Liver (tissue), 9 donors: ENCODE data around the gene FBXO24. TPM values are rescaled to one million over a fixed set of nuclear protein-coding genes. Genes with fewer than 3 reads are reported as not detected.

Experiments used
- DNase-seq: peaks from one replicate; pipeline ENCODE4 v3.0.0-alpha.2; 2017; ENCODE audit warnings: low spot score
- H3K27ac ChIP-seq, 2 donors: one replicate each; pipeline ENCODE4 v1.7.0; 2013; ENCODE audit warnings: inconsistent platforms in 2 of 2, low read length in 2 of 2, control low read depth in 1 of 2, low read depth in 1 of 2, mild to moderate bottlenecking in 1 of 2
- H3K27me3 ChIP-seq, 4 donors: one replicate each; pipeline versions ENCODE4 v1.6.1 to v1.7.0; 2013; ENCODE audit warnings: low read length in 3 of 4, inconsistent platforms in 1 of 4, mild to moderate bottlenecking in 1 of 4, moderate library complexity in 1 of 4; ENCODE audit not compliant: control insufficient read depth in 4 of 4, insufficient read depth in 4 of 4
- H3K36me3 ChIP-seq, 4 donors: one replicate each; pipeline versions ENCODE4 v1.6.1 to v1.7.0; 2013; ENCODE audit warnings: low read length in 3 of 4, mild to moderate bottlenecking in 3 of 4, low read depth in 1 of 4, moderate library complexity in 1 of 4; ENCODE audit not compliant: control insufficient read depth in 4 of 4, insufficient read depth in 3 of 4
- H3K4me1 ChIP-seq, 4 donors: one replicate each; pipeline versions ENCODE4 v1.6.1 to v1.7.0; 2013; ENCODE audit warnings: low read length in 3 of 4, mild to moderate bottlenecking in 3 of 4, moderate library complexity in 1 of 4; ENCODE audit not compliant: control insufficient read depth in 4 of 4, insufficient read depth in 4 of 4
- H3K4me3 ChIP-seq, 3 donors: one replicate each; pipeline versions ENCODE4 v1.6.1 to v1.7.0; 2013; ENCODE audit warnings: low read length in 3 of 3, control low read depth in 1 of 3, low read depth in 1 of 3, mild to moderate bottlenecking in 1 of 3
- H3K9ac ChIP-seq, 2 donors: one replicate each; pipeline ENCODE4 v1.7.0; 2013; ENCODE audit warnings: low read length in 2 of 2, mild to moderate bottlenecking in 2 of 2, moderate library complexity in 2 of 2, control low read depth in 1 of 2, low read depth in 1 of 2
- H3K9me3 ChIP-seq, 4 donors: one replicate each; pipeline versions ENCODE4 v1.6.1 to v1.7.0; 2013; ENCODE audit warnings: low read length in 3 of 4; ENCODE audit not compliant: control insufficient read depth in 4 of 4
- EGR1 ChIP-seq, 2 donors: IDR thresholded peaks; 2 replicates each; pipeline ENCODE4 v1.6.1; 2016 to 2018; ENCODE audit warnings: antibody characterized with exemption in 2 of 2, low read depth in 2 of 2
- FOXA1 ChIP-seq: IDR thresholded peaks from 2 replicates; pipeline ENCODE4 v1.6.1; 2016; ENCODE audit warnings: antibody characterized with exemption
- GABPA ChIP-seq, 2 donors: IDR thresholded peaks in 1 of 2; conservative IDR thresholded peaks in 1 of 2; 2 replicates each; pipeline ENCODE4 v1.6.1; 2016; ENCODE audit warnings: antibody characterized with exemption in 2 of 2, mild to moderate bottlenecking in 1 of 2, moderate library complexity in 1 of 2
- HNF4A ChIP-seq, 2 donors: conservative IDR thresholded peaks; 2 replicates each; pipeline ENCODE4 v1.6.1; 2016; ENCODE audit warnings: antibody characterized with exemption in 2 of 2, mild to moderate bottlenecking in 2 of 2
- HNF4G ChIP-seq: IDR thresholded peaks from 2 replicates; pipeline ENCODE4 v1.6.1; 2016; ENCODE audit warnings: antibody characterized with exemption
- JUND ChIP-seq, 2 donors: IDR thresholded peaks; 2 replicates each; pipeline ENCODE4 v1.6.1; 2016; ENCODE audit warnings: antibody characterized with exemption in 2 of 2
- NR2F2 ChIP-seq: IDR thresholded peaks from 2 replicates; pipeline ENCODE4 v1.6.1; 2016; ENCODE audit warnings: antibody characterized with exemption
- RAD21 ChIP-seq, 2 donors: IDR thresholded peaks; 2 replicates each; pipeline ENCODE4 v1.6.1; 2016; ENCODE audit warnings: antibody characterized with exemption in 2 of 2, mild to moderate bottlenecking in 2 of 2
- RXRA ChIP-seq, 2 donors: IDR thresholded peaks; 2 replicates each; pipeline ENCODE4 v1.6.1; 2017 to 2018; ENCODE audit warnings: antibody characterized with exemption in 2 of 2, mild to moderate bottlenecking in 1 of 2
- TAF1 ChIP-seq: conservative IDR thresholded peaks from 2 replicates; pipeline ENCODE4 v1.6.1; 2016; ENCODE audit warnings: antibody characterized with exemption, mild to moderate bottlenecking
- WGBS: extraction: QIAGEN DNeasy Blood & Tissue Kit; methylation state at CpG from one replicate; pipeline ENCODE4 v1.1.7; 2013; 5-methylcytosine and 5-hydroxymethylcytosine counted together
- polyA plus RNA-seq, 2 donors: library from polyadenylated mRNA; stranded (reverse) in 1 of 2; unstranded in 1 of 2; fragments of 200-250 nt in 1 of 2; fragments of >200 nt in 1 of 2; fragmentation: Nextera tagmentation in 1 of 2; extraction: Ambion mirVana in 1 of 2; gene quantifications; one replicate each; pipeline versions ENCODE4 v1.2.1 to v1.2.3, GENCODE V29; 2013 to 2015
- total RNA-seq, 2 donors: library from RNA; depleted of rRNA; stranded (reverse); fragments of >200 nt; gene quantifications; one replicate each; pipeline ENCODE4 v1.2.3, GENCODE V29; 2014
- TF ChIP-seq, protein P1 (sequence below): IDR thresholded peaks from 2 replicates; pipeline ENCODE4 v1.6.1; 2016; ENCODE audit warnings: antibody characterized with exemption
- TF ChIP-seq, protein P2 (sequence below): IDR thresholded peaks from 2 replicates; pipeline ENCODE4 v1.6.1; 2016; ENCODE audit warnings: antibody characterized with exemption
- TF ChIP-seq, protein P3 (sequence below): fragments of 150-350 bp; IDR thresholded peaks from 2 replicates; pipeline ENCODE4 v1.5.1; 2017; ENCODE audit warnings: improper control_type of control experiment, low read depth, low read length; ENCODE audit not compliant: missing input control
- TF ChIP-seq, protein P4 (sequence below): IDR thresholded peaks from 2 replicates; pipeline ENCODE4 v1.6.1; 2016; ENCODE audit warnings: antibody characterized with exemption
- donor health status: healthy.
- donor health status: healthy.
- donor health status: healthy.
- donor health status: healthy.
- donor health status: healthy.

The FBXO24 gene
- total and polyA plus RNA-seq, 4 donors, result 0.25 to 1.3 (median 0.50) TPM

DNA sequence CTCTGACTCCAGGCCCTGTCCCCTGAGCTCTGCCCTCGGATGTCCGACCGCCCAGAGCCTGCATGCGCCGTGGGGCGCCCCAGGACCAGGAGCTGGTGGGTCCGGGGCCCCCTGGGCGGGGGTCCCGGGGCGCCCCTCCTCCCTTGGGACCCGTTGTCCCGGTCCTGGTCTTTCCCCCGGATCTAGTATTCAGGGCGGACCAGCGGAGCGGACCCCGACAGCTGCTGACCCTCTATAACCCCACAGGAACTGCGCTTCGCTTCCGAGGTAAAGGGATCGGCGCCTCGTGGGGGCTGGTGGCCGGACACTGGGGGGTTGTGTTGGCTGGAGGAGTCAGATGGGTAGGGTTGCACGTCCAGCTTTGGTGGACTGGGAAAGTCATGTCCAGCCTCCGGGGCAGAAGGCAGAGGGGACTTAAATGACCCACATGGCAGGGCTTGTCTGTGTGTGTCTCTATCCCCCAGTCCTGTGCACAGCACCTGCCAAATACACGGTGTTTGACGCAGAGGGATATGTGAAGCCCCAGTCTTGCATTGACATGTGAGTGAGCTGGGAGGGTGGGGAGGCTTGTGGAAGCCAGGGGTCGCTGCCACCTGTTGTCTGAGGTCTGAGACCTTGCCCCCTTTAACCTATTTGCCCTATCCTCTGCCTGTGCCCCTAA, 26.7 kb downstream of the FBXO24 start:
- H3K36me3 ChIP-seq, result no peaks in the 10 kb centered on the region
- no peak for DNase-seq
- H3K4me1 ChIP-seq, result peaks cover 3 to 19% (median 14%) of the 10 kb centered on the region in 4 donors
- peak overlapping the region in 1 of 2 donors; percentile 97 for H3K27ac ChIP-seq
- peak overlapping the region; percentile 24 to 67 for H3K9ac ChIP-seq
- H3K27me3 ChIP-seq, result no peaks in the 10 kb centered on the region
- TF ChIP-seq HNF4G (no peak), EGR1 (IDR thresholded peaks at IDR 0.05; ENCODE audit: low read depth in 2 of 2) (no peak), NR2F2 (no peak), JUND (IDR thresholded peaks at IDR 0.05) (no peak), RXRA (IDR thresholded peaks at IDR 0.05) (no peak), HNF4A (conservative IDR thresholded peaks at IDR 0.05) (no peak), FOXA1 (no peak), GABPA (IDR thresholded peaks at IDR 0.05 in 1 of 2, conservative IDR thresholded peaks at IDR 0.05 in 1 of 2) (no peak)
- TF ChIP-seq, protein P1, sequence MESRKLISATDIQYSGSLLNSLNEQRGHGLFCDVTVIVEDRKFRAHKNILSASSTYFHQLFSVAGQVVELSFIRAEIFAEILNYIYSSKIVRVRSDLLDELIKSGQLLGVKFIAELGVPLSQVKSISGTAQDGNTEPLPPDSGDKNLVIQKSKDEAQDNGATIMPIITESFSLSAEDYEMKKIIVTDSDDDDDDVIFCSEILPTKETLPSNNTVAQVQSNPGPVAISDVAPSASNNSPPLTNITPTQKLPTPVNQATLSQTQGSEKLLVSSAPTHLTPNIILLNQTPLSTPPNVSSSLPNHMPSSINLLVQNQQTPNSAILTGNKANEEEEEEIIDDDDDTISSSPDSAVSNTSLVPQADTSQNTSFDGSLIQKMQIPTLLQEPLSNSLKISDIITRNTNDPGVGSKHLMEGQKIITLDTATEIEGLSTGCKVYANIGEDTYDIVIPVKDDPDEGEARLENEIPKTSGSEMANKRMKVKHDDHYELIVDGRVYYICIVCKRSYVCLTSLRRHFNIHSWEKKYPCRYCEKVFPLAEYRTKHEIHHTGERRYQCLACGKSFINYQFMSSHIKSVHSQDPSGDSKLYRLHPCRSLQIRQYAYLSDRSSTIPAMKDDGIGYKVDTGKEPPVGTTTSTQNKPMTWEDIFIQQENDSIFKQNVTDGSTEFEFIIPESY, result no peak
- TF ChIP-seq, protein P2, sequence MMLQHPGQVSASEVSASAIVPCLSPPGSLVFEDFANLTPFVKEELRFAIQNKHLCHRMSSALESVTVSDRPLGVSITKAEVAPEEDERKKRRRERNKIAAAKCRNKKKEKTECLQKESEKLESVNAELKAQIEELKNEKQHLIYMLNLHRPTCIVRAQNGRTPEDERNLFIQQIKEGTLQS, result no peak
- TF ChIP-seq, protein P3, sequence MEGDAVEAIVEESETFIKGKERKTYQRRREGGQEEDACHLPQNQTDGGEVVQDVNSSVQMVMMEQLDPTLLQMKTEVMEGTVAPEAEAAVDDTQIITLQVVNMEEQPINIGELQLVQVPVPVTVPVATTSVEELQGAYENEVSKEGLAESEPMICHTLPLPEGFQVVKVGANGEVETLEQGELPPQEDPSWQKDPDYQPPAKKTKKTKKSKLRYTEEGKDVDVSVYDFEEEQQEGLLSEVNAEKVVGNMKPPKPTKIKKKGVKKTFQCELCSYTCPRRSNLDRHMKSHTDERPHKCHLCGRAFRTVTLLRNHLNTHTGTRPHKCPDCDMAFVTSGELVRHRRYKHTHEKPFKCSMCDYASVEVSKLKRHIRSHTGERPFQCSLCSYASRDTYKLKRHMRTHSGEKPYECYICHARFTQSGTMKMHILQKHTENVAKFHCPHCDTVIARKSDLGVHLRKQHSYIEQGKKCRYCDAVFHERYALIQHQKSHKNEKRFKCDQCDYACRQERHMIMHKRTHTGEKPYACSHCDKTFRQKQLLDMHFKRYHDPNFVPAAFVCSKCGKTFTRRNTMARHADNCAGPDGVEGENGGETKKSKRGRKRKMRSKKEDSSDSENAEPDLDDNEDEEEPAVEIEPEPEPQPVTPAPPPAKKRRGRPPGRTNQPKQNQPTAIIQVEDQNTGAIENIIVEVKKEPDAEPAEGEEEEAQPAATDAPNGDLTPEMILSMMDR, result no peak
- TF ChIP-seq, protein P4, sequence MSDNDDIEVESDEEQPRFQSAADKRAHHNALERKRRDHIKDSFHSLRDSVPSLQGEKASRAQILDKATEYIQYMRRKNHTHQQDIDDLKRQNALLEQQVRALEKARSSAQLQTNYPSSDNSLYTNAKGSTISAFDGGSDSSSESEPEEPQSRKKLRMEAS, result no peak
- H3K9me3 ChIP-seq, result no peaks in the 10 kb centered on the region
- H3K4me3 ChIP-seq, result peak overlapping the region; percentile 29 to 68 (median 67)
- 8% methylated on average over 29 of the region's 29 CpGs for WGBS

DNA sequence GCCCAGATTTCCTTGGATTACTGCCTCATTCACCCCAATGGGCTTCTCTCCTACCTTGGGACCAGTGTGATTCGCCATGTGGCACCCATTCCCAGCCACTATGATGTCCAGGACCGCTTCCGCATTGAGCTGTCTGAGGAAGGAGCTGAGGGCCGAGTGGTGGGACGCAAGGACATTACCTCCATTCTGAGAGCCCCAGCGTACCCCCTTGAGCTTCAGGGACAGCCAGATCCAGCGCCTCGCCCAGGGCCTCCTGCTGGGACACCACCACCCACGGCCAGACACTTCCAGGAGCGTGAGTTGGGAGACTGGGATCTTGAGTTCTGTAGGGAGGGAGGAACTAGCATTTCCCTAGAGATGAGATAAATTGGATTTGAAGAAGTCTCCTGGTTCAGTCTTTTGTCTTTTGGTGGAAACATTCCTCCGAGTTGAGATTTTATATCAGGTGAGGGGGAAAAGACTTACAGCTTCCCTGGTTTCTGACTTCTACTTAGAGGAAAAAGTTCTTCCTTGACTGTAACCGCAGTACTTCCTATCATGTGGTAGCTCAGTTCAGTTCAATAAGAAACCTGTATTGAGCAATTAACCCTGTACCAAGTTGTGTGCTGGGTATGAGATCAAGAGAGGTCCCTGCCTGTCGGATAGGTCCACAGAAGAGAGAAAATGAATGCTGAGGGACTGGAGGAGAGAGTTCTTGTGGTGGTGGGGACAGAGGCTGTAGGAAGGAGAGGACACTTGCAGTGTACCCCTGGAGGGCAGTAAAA, 27.5 kb downstream of the FBXO24 start:
- Histone ChIP-seq H3K27me3 (no peaks in the 10 kb centered on the region), H3K9me3 (no peaks in the 10 kb centered on the region), H3K4me1 (peaks cover 3 to 19% (median 14%) of the 10 kb centered on the region in 4 donors), H3K36me3 (no peaks in the 10 kb centered on the region), H3K9ac (no peak overlapping the region), H3K4me3 (no peak overlapping the region), H3K27ac (no peak overlapping the region)
- DNase-seq, result no peak
- TF ChIP-seq RXRA (IDR thresholded peaks at IDR 0.05), result no peak
- TF ChIP-seq, protein P3, result no peak
- no peak for TF ChIP-seq JUND (IDR thresholded peaks at IDR 0.05)
- TF ChIP-seq TAF1, result no peak
- no peak for TF ChIP-seq RAD21 (IDR thresholded peaks at IDR 0.05)
- 91% methylated on average over 13 of the region's 13 CpGs for WGBS
